Measurements from ENCODE around the gene ZBTB16. TPM values are rescaled to one million over a fixed set of nuclear protein-coding genes. Genes with fewer than 3 reads are reported as not detected.

ZBTB16 gene
- total RNA-seq, 1 donor from 2014 or later = 64.5 TPM

- H3K4me1 ChIP-seq = peaks cover 100% of the 10 kb centered on the region
Observed at GRCh38 chr11:114110952-114111947, 51.7 kb downstream of the ZBTB16 start.

GRCh38 chr11:114115451-114115928, 56.0 kb downstream of the ZBTB16 start:
- Histone ChIP-seq H3K4me1 (peaks cover 100% of the 10 kb centered on the region), H3K27ac (replicated peaks) (no peak overlapping the region), H3K4me3 (no peak overlapping the region), H3K36me3 (peaks cover 4% of the 10 kb centered on the region), H3K27me3 (ENCODE audit: low read depth) (no peaks in the 10 kb centered on the region), H3K9me3 (replicated peaks) (no peaks in the 10 kb centered on the region)
- intact Hi-C loops (cut with micrococcal nuclease) = no loop called here
- no peak for DNase-seq
- TF ChIP-seq, protein P1, sequence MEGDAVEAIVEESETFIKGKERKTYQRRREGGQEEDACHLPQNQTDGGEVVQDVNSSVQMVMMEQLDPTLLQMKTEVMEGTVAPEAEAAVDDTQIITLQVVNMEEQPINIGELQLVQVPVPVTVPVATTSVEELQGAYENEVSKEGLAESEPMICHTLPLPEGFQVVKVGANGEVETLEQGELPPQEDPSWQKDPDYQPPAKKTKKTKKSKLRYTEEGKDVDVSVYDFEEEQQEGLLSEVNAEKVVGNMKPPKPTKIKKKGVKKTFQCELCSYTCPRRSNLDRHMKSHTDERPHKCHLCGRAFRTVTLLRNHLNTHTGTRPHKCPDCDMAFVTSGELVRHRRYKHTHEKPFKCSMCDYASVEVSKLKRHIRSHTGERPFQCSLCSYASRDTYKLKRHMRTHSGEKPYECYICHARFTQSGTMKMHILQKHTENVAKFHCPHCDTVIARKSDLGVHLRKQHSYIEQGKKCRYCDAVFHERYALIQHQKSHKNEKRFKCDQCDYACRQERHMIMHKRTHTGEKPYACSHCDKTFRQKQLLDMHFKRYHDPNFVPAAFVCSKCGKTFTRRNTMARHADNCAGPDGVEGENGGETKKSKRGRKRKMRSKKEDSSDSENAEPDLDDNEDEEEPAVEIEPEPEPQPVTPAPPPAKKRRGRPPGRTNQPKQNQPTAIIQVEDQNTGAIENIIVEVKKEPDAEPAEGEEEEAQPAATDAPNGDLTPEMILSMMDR (IDR thresholded peaks at IDR 0.05; ENCODE audit: borderline replicate concordance) = no peak

More at GRCh38 chr11:114110952-114111947, 51.7 kb downstream of the ZBTB16 start:
- TF ChIP-seq, protein P1 (IDR thresholded peaks at IDR 0.05; ENCODE audit: borderline replicate concordance) = peak; percentile 18
- Histone ChIP-seq H3K27me3 (ENCODE audit: low read depth) (no peaks in the 10 kb centered on the region), H3K9me3 (replicated peaks) (no peaks in the 10 kb centered on the region), H3K4me3 (peak overlapping the region; percentile 48), H3K36me3 (peaks cover under 1% of the 10 kb centered on the region), H3K27ac (replicated peaks) (peak overlapping the region; percentile 88)
- intact Hi-C loops (cut with micrococcal nuclease) = no loop called here
- no peak for DNase-seq

- Histone ChIP-seq H3K4me3 (no peak overlapping the region), H3K36me3 (peaks cover 4% of the 10 kb centered on the region), H3K9me3 (replicated peaks) (no peaks in the 10 kb centered on the region), H3K27ac (replicated peaks) (no peak overlapping the region), H3K27me3 (ENCODE audit: low read depth) (no peaks in the 10 kb centered on the region), H3K4me1 (peaks cover 100% of the 10 kb centered on the region)
- TF ChIP-seq, protein P1 (IDR thresholded peaks at IDR 0.05; ENCODE audit: borderline replicate concordance) = no peak
- intact Hi-C loops (cut with micrococcal nuclease) = no loop called here
- DNase-seq = no peak
Observed at GRCh38 chr11:114116357-114116756, 56.8 kb downstream of the ZBTB16 start.

DNA sequence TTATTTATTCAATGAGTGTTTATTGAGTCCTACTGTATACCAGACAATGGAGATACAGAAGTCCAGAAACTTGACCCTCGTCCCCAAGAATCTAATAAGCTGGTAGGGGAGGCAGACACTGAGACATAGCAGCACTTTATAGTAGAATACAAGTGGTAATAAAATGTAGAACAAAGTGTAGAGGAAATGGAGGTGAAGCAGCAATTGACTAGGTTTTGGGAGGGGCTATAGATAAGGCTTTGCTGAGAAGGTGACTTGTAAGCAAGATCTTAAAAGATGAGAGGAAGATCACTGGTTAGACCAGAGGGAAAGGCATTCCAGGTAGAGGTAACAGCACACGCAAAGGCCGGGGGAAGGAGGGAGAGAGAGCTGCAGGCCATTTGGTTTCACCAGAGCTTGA, 57.3 kb downstream of the ZBTB16 start:
- no peak overlapping the region for H3K27ac ChIP-seq (replicated peaks)
- TF ChIP-seq, protein P1 (IDR thresholded peaks at IDR 0.05; ENCODE audit: borderline replicate concordance) = no peak
- H3K27me3 ChIP-seq (ENCODE audit: low read depth) = no peaks in the 10 kb centered on the region
- peaks cover 100% of the 10 kb centered on the region for H3K4me1 ChIP-seq
- no peak overlapping the region for H3K4me3 ChIP-seq
- peaks cover 4% of the 10 kb centered on the region for H3K36me3 ChIP-seq
- no peak for DNase-seq
- H3K9me3 ChIP-seq (replicated peaks) = no peaks in the 10 kb centered on the region
- intact Hi-C loops (cut with micrococcal nuclease) = no loop called here

DNA sequence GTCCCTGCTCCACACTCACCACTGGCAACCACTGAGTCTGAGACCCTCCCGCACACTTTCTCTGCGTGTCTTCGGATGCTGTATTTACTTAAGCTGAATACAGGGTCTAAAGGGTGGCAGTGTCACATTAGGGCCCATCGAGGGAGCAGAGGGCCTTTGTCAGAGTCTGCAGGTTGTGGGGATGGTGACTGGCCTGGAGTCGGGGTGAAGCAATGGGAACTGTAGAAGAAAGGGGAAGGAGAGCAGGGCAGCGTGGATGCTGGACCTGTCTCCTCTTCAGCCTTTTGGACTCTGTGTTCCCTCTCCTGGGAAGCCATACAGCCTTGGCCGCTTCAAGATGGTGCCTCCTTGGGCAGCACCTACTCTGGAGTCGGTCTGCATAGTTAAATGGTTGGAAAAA, 61.1 kb downstream of the ZBTB16 start:
- H3K4me3 ChIP-seq = no peak overlapping the region
- H3K27me3 ChIP-seq (ENCODE audit: low read depth) = no peaks in the 10 kb centered on the region
- peaks cover 100% of the 10 kb centered on the region for H3K4me1 ChIP-seq
- DNase-seq = no peak
- TF ChIP-seq, protein P1 (IDR thresholded peaks at IDR 0.05; ENCODE audit: borderline replicate concordance) = no peak
- intact Hi-C loops (cut with micrococcal nuclease) = no loop called here
- peak overlapping the region; percentile 71 for H3K27ac ChIP-seq (replicated peaks)
- H3K9me3 ChIP-seq (replicated peaks) = no peaks in the 10 kb centered on the region
- peaks cover 9% of the 10 kb centered on the region for H3K36me3 ChIP-seq
